Fibroblast of mammary gland (primary cell): Measurements from ENCODE around the gene MYL7.
"Not testable (repeated sequence)": the region's sequence is repeated elsewhere in the genome, so short reads cannot be mapped to it uniquely, and the experiment has no call there.

ENCODE experiments used
- DNase-seq: peaks from one replicate; pipeline ENCODE4 v3.0.0-alpha.2; 2010; ENCODE audit warnings: low read depth
- H3K4me3 ChIP-seq: 2 replicates; pipeline ENCODE4 v1.5.1; 2011; ENCODE audit warnings: low read depth, mild to moderate bottlenecking, low read length, moderate library complexity; ENCODE audit not compliant: control insufficient read depth
- CTCF ChIP-seq: conservative IDR thresholded peaks from 2 replicates; pipeline ENCODE4 v1.5.1; 2011; ENCODE audit warnings: low read depth, low read length, inconsistent platforms; ENCODE audit not compliant: control insufficient read depth, insufficient read depth

MYL7 gene

GRCh38 chr7:44172352-44172751 lies 31.2 kb upstream of the MYL7 start:
- no peak for TF ChIP-seq CTCF
- no peak for DNase-seq
- no peak overlapping the region for H3K4me3 ChIP-seq

- H3K4me3 ChIP-seq, DNase-seq: not testable (repeated sequence)
Measured at GRCh38 chr7:44171901-44172300, 30.8 kb upstream of the MYL7 start.

- no peak overlapping the region for H3K4me3 ChIP-seq
- DNase-seq, result no peak
- no peak for TF ChIP-seq CTCF
Measured at GRCh38 chr7:44167920-44168319, 26.8 kb upstream of the MYL7 start.

- H3K4me3 ChIP-seq, result no peak overlapping the region
- no peak for TF ChIP-seq CTCF
- DNase-seq, result peak; percentile 81
Measured at GRCh38 chr7:44163591-44163990, 22.5 kb upstream of the MYL7 start.

- no peak for TF ChIP-seq CTCF
- no peak overlapping the region for H3K4me3 ChIP-seq
- DNase-seq, result no peak
Measured at GRCh38 chr7:44162785-44163395, 21.8 kb upstream of the MYL7 start.

GRCh38 chr7:44162179-44162578 lies 21.0 kb upstream of the MYL7 start:
- DNase-seq, result peak; percentile 2
- no peak for TF ChIP-seq CTCF
- no peak overlapping the region for H3K4me3 ChIP-seq

- DNase-seq, result no peak
- no peak for TF ChIP-seq CTCF
Measured at GRCh38 chr7:44161371-44161770, 20.2 kb upstream of the MYL7 start.

More at GRCh38 chr7:44161371-44161770, 20.2 kb upstream of the MYL7 start:
- no peak overlapping the region for H3K4me3 ChIP-seq
